Measurements from ENCODE around the gene SZRD1.

The SZRD1 gene

GRCh38 chr1:16406868-16407267, 39.8 kb downstream of the SZRD1 start:
- Histone ChIP-seq H3K9ac (ENCODE audit: low read length) (no peak overlapping the region), H3K9me3 (ENCODE audit: control insufficient read depth, low read depth, low read length) (no peaks in the 10 kb centered on the region), H3K36me3 (ENCODE audit: control insufficient read depth, low read depth, low read length) (no peaks in the 10 kb centered on the region), H3K4me3 (ENCODE audit: low read length) (no peak overlapping the region), H3K27me3 (ENCODE audit: control insufficient read depth, insufficient read depth, low read length) (no peaks in the 10 kb centered on the region), H3K27ac (ENCODE audit: low read length) (no peak overlapping the region), H3K4me1 (ENCODE audit: control insufficient read depth, low read depth, low read length) (no peaks in the 10 kb centered on the region)

- Histone ChIP-seq H3K4me3 (ENCODE audit: low read length) (no peak overlapping the region), H3K9ac (ENCODE audit: low read length) (no peak overlapping the region), H3K36me3 (ENCODE audit: control insufficient read depth, low read depth, low read length) (no peaks in the 10 kb centered on the region), H3K4me1 (ENCODE audit: control insufficient read depth, low read depth, low read length) (no peaks in the 10 kb centered on the region), H3K9me3 (ENCODE audit: control insufficient read depth, low read depth, low read length) (no peaks in the 10 kb centered on the region), H3K27me3 (ENCODE audit: control insufficient read depth, insufficient read depth, low read length) (no peaks in the 10 kb centered on the region), H3K27ac (ENCODE audit: low read length) (no peak overlapping the region)
Measured at GRCh38 chr1:16409536-16410152, 42.6 kb downstream of the SZRD1 start.

- Histone ChIP-seq H3K36me3 (ENCODE audit: control insufficient read depth, low read depth, low read length) (no peaks in the 10 kb centered on the region), H3K4me1 (ENCODE audit: control insufficient read depth, low read depth, low read length) (no peaks in the 10 kb centered on the region), H3K27ac (ENCODE audit: low read length) (no peak overlapping the region), H3K4me3 (ENCODE audit: low read length) (no peak overlapping the region), H3K9me3 (ENCODE audit: control insufficient read depth, low read depth, low read length) (no peaks in the 10 kb centered on the region), H3K27me3 (ENCODE audit: control insufficient read depth, insufficient read depth, low read length) (no peaks in the 10 kb centered on the region), H3K9ac (ENCODE audit: low read length) (no peak overlapping the region)
Measured at GRCh38 chr1:16410803-16411202, 43.8 kb downstream of the SZRD1 start.

- H3K4me3 ChIP-seq (ENCODE audit: low read length) = no peak overlapping the region
- no peaks in the 10 kb centered on the region for H3K9me3 ChIP-seq (ENCODE audit: control insufficient read depth, low read depth, low read length)
- no peaks in the 10 kb centered on the region for H3K4me1 ChIP-seq (ENCODE audit: control insufficient read depth, low read depth, low read length)
- no peak overlapping the region for H3K9ac ChIP-seq (ENCODE audit: low read length)
- no peaks in the 10 kb centered on the region for H3K36me3 ChIP-seq (ENCODE audit: control insufficient read depth, low read depth, low read length)
- no peaks in the 10 kb centered on the region for H3K27me3 ChIP-seq (ENCODE audit: control insufficient read depth, insufficient read depth, low read length)
- no peak overlapping the region for H3K27ac ChIP-seq (ENCODE audit: low read length)
Measured at GRCh38 chr1:16413191-16413590, 46.1 kb downstream of the SZRD1 start.

GRCh38 chr1:16418823-16419425, 51.9 kb downstream of the SZRD1 start:
- Histone ChIP-seq H3K9ac (ENCODE audit: low read length) (no peak overlapping the region), H3K27me3 (ENCODE audit: control insufficient read depth, insufficient read depth, low read length) (no peaks in the 10 kb centered on the region), H3K9me3 (ENCODE audit: control insufficient read depth, low read depth, low read length) (no peaks in the 10 kb centered on the region), H3K4me3 (ENCODE audit: low read length) (no peak overlapping the region), H3K27ac (ENCODE audit: low read length) (no peak overlapping the region), H3K36me3 (ENCODE audit: control insufficient read depth, low read depth, low read length) (no peaks in the 10 kb centered on the region), H3K4me1 (ENCODE audit: control insufficient read depth, low read depth, low read length) (no peaks in the 10 kb centered on the region)

GRCh38 chr1:16420424-16421118, 53.5 kb downstream of the SZRD1 start:
- no peaks in the 10 kb centered on the region for H3K27me3 ChIP-seq (ENCODE audit: control insufficient read depth, insufficient read depth, low read length)
- no peaks in the 10 kb centered on the region for H3K4me1 ChIP-seq (ENCODE audit: control insufficient read depth, low read depth, low read length)
- no peak overlapping the region for H3K4me3 ChIP-seq (ENCODE audit: low read length)

GRCh38 chr1:16421201-16421600, 54.2 kb downstream of the SZRD1 start:
- no peaks in the 10 kb centered on the region for H3K27me3 ChIP-seq (ENCODE audit: control insufficient read depth, insufficient read depth, low read length)
- no peak overlapping the region for H3K27ac ChIP-seq (ENCODE audit: low read length)
- H3K4me3 ChIP-seq (ENCODE audit: low read length) = no peak overlapping the region
- H3K36me3 ChIP-seq (ENCODE audit: control insufficient read depth, low read depth, low read length) = no peaks in the 10 kb centered on the region
- no peaks in the 10 kb centered on the region for H3K9me3 ChIP-seq (ENCODE audit: control insufficient read depth, low read depth, low read length)
- no peak overlapping the region for H3K9ac ChIP-seq (ENCODE audit: low read length)
- no peaks in the 10 kb centered on the region for H3K4me1 ChIP-seq (ENCODE audit: control insufficient read depth, low read depth, low read length)

More at GRCh38 chr1:16420424-16421118, 53.5 kb downstream of the SZRD1 start:
- no peak overlapping the region for H3K27ac ChIP-seq (ENCODE audit: low read length)
- no peaks in the 10 kb centered on the region for H3K9me3 ChIP-seq (ENCODE audit: control insufficient read depth, low read depth, low read length)
- no peak overlapping the region for H3K9ac ChIP-seq (ENCODE audit: low read length)
- H3K36me3 ChIP-seq (ENCODE audit: control insufficient read depth, low read depth, low read length) = no peaks in the 10 kb centered on the region

- Histone ChIP-seq H3K9me3 (ENCODE audit: control insufficient read depth, low read depth, low read length) (no peaks in the 10 kb centered on the region), H3K36me3 (ENCODE audit: control insufficient read depth, low read depth, low read length) (no peaks in the 10 kb centered on the region), H3K27ac (ENCODE audit: low read length) (no peak overlapping the region), H3K4me3 (ENCODE audit: low read length) (no peak overlapping the region), H3K4me1 (ENCODE audit: control insufficient read depth, low read depth, low read length) (no peaks in the 10 kb centered on the region), H3K27me3 (ENCODE audit: control insufficient read depth, insufficient read depth, low read length) (no peaks in the 10 kb centered on the region), H3K9ac (ENCODE audit: low read length) (no peak overlapping the region)
Measured at GRCh38 chr1:16422041-16422440, 55.0 kb downstream of the SZRD1 start.

- Histone ChIP-seq H3K36me3 (ENCODE audit: control insufficient read depth, low read depth, low read length) (no peaks in the 10 kb centered on the region), H3K4me3 (ENCODE audit: low read length) (no peak overlapping the region), H3K9ac (ENCODE audit: low read length) (no peak overlapping the region), H3K27me3 (ENCODE audit: control insufficient read depth, insufficient read depth, low read length) (no peaks in the 10 kb centered on the region), H3K9me3 (ENCODE audit: control insufficient read depth, low read depth, low read length) (no peaks in the 10 kb centered on the region), H3K4me1 (ENCODE audit: control insufficient read depth, low read depth, low read length) (no peaks in the 10 kb centered on the region), H3K27ac (ENCODE audit: low read length) (no peak overlapping the region)
Measured at GRCh38 chr1:16425125-16426025, 58.3 kb downstream of the SZRD1 start.

- H3K27me3 ChIP-seq (ENCODE audit: control insufficient read depth, insufficient read depth, low read length) = no peaks in the 10 kb centered on the region
- no peaks in the 10 kb centered on the region for H3K9me3 ChIP-seq (ENCODE audit: control insufficient read depth, low read depth, low read length)
- H3K9ac ChIP-seq (ENCODE audit: low read length) = no peak overlapping the region
- H3K4me3 ChIP-seq (ENCODE audit: low read length) = no peak overlapping the region
- H3K4me1 ChIP-seq (ENCODE audit: control insufficient read depth, low read depth, low read length) = no peaks in the 10 kb centered on the region
- no peak overlapping the region for H3K27ac ChIP-seq (ENCODE audit: low read length)
- no peaks in the 10 kb centered on the region for H3K36me3 ChIP-seq (ENCODE audit: control insufficient read depth, low read depth, low read length)
Measured at GRCh38 chr1:16430606-16431005, 63.6 kb downstream of the SZRD1 start.

- Histone ChIP-seq H3K4me3 (ENCODE audit: low read length) (no peak overlapping the region), H3K4me1 (ENCODE audit: control insufficient read depth, low read depth, low read length) (no peaks in the 10 kb centered on the region), H3K9ac (ENCODE audit: low read length) (no peak overlapping the region), H3K27ac (ENCODE audit: low read length) (no peak overlapping the region), H3K9me3 (ENCODE audit: control insufficient read depth, low read depth, low read length) (no peaks in the 10 kb centered on the region), H3K27me3 (ENCODE audit: control insufficient read depth, insufficient read depth, low read length) (no peaks in the 10 kb centered on the region), H3K36me3 (ENCODE audit: control insufficient read depth, low read depth, low read length) (no peaks in the 10 kb centered on the region)
Measured at GRCh38 chr1:16433030-16433429, 66.0 kb downstream of the SZRD1 start.

Data from iPS-18a (cell line).